HG03342 (cell line): Measurements from ENCODE around the gene ERICH3.
"Not testable (repeated sequence)": the region's sequence is repeated elsewhere in the genome, so short reads cannot be mapped to it uniquely, and the experiment has no call there.

ENCODE experiments used
- ATAC-seq: cut with Tn5 transposase; IDR thresholded peaks from one replicate; pipeline ENCODE4 v1.9.1; 2021; ENCODE audit warnings: mild to moderate bottlenecking, moderate library complexity; ENCODE audit not compliant: unreplicated experiment

The ERICH3 gene

DNA sequence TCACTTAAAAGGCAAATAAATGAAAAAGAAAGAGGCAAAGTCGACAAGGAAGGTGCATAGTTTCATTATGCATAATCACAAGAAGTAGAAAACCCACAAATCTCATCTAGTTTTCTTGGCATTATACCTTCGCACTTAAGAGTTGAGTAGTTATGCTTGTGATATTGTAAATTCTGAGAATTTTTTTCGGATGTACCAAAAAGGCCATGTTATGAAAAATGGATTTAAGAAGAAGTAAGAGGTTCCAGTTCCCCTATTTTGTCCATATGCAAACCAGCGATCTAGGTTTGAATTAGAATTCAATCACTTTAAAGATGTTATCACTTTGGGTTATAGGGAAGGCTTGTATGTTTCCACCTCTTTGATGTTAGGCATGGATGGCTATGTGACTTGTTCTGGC is 7.9 kb upstream of the ERICH3 start:
- ATAC-seq = peak; percentile 79

DNA sequence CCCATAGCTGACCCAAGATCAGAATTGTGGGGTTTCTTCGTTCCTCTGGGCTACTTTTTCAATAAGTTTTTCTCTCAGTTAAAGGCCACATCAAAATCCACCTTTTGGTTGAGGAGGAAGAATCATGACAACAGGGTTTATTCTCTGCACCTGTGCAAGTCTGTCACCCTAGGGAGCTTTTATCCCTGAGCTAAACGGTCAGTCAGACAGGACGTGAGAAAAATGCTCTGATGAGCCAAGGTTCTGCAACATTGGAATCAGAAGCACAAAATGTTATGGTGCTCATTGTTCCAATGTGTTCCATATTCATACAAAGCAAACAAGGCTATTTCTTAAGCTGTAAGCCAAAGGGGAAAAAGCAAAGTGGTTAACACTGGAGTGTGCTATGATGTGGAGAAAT is 7.4 kb upstream of the ERICH3 start:
- peak; percentile 41 for ATAC-seq

DNA sequence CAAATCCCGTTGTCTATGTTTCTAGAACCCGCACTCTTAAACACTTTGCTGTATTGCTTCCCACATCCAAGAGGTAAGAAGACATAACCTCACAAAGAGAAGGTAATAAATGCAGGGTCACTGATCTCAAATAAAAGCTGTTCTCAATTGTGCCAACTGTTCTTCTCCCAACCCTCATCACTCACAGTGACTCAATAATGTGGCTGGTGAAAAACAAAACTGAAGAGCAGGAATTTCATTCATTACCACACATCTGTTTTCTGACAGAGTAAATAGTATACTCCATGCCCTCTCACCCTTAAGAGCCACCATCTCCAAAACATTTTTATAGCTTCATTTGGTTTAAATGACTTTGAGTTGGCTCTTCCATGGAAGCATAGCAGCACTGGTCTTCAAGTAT is 6.2 kb upstream of the ERICH3 start:
- no peak for ATAC-seq

DNA sequence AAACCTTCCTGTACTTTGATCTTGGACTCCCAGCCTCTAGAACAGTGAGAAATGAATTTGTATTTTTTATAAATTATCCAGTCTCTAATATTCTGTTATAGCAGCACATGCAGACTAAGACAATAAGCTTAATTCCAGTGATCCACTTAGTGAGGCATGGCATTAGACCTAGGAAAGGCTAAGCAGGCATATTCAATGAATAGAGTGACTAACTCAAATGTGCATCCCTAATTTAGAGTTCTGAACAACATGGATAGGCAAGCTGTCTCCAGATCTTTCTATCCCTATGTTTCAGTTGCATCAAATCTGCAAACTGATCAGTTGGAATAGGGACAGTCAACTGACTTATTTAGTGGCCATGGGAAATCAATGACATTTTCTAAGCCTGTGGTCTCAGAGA is 4.3 kb upstream of the ERICH3 start:
- no peak for ATAC-seq

DNA sequence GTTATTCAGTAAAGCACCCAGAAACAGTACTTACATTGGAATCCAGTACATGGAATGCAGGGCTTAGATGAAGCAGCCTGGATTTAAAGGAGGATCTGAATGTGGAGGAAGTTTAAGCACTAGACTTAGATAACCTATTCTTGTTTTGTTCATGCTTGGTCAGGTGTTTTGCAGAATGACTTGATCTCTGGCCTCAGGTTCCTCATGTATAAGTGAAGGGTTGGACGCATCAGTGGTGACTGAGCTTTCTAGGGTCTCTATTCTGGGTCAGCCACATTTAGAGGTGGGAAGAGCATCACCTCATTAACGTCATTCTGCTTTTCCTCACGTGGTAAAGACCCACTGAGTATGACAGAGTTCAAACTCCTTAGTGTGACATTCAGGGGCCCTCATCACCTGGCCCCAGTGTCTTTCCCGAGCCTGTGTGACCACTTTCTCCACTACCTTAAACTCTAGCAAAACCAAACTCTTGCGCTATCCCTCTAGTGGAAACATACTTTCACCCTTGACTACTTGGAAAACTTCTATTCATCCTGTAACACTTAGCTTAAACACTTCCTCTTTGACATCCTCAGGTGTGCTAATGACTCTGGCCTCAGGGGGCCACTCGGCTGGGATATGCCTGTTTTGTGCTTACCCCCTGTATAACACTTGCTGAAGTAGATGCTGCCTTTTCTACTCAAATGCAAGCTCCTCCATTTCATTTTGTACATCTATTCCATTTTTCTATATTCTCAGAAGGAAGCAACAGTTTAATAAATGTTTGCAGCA is 871 bp upstream of the ERICH3 start:
- peak; percentile 57 for ATAC-seq

DNA sequence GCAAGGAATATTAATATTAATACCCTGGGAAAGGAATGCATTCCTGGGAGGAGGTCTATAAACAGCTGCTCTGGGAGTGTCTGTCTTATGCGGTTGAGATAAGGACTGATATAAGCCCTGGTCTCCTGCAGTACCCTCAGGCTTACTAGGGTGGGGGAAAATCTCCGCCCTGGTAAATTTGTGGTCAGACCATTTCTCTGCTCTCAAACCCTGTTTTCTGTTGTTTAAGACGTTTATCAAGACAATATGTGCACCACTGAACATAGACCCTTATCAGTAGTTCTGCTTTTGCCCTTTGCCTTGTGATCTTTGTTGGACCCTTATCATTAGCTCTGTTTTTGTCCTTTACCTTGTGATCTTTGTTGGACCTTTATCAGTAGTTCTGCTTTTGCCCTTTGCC is 2.7 kb downstream of the ERICH3 start:
- ATAC-seq = not testable (repeated sequence)

DNA sequence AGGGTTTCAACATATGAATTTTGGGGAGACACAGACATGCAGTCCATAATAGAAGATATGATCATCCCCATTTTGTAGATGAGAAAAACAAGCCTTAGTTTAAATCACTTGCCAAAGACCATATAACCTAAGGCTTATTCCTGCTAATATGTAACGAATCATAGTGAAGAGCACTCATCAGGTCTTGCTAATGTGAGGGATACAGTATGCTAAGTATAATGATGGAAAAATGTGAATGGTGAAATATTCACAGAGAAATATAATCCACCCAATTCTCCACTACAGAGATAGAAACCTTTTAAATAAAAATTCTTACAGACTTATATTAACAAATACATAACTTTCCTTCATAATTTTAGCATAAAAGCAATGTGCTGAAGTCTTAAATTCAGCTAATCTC is 18.9 kb downstream of the ERICH3 start:
- ATAC-seq = no peak

DNA sequence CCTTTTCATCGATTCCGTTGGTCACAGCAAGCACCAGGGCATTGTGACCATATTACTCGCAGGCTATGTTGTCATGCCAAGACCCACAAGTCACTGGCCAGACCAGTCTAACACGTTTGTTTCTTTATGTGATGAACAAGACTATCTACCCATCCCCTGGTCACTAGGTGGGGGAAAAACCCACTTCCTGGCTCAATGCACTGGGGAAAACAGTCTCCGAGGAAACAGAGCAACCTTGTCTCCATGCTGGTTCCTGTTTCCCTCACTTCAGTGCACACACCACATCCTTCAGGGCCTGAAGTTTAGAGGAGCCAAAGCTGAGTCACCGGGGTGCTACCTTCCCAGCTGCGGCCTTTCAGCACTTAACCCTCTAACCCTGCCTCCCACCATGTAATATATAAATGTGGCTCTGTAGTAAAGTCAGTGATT is 20.9 kb downstream of the ERICH3 start:
- ATAC-seq = peak; percentile 99

DNA sequence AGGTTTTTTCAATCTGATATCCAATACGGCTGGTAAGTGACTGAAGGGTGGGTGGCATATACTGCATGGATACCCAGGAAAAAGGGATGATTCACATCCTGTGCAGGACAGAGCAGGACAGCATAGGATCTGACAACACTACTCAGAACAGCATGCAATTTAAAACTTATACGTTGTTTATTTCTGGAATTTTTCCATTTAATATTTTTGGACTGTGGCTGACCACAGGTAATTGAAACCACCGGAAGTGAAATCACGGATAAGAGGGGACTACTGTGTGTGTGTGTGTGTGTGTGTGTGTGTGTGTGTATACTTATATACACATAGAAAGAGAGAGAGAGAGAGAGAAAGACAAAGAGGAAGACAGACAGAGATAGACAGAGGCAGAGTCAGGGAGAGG is 23.0 kb downstream of the ERICH3 start:
- no peak for ATAC-seq

DNA sequence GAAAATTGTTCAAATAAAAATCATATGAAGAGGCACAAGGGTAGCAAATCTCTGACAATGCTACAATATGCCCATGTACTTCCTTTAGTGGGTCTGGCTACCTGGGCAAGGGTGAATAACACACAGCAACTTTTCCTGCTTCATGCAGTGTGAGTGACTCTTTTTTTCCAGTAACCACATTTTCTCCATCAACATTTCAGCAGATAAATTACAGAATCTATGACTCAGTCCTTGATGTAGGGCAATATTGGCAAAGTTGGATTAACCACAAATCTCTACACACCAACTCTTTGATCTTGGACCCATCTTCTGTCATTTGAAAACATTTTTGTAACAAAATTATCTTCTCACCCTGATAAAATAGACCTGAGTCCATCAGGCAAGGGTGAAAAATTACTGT is 31.7 kb downstream of the ERICH3 start:
- ATAC-seq = no peak

DNA sequence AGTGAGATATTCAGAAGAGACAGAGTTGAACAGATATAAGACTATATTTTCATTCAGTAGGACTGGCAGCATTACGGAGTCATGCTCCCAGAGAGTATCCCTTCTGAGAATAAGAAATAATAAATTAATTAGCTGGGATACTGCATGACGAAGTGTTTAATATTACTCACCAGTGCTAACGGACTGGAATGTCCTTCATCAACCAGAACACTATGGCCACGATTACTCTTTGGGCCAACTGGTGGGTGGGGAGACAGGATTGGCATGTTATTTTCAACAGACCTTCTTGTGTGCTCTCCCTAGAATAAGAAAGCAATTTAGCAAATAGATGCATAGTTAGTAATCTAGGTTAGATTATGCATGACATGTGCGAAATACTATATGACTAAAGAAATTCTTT is 32.4 kb downstream of the ERICH3 start:
- no peak for ATAC-seq

DNA sequence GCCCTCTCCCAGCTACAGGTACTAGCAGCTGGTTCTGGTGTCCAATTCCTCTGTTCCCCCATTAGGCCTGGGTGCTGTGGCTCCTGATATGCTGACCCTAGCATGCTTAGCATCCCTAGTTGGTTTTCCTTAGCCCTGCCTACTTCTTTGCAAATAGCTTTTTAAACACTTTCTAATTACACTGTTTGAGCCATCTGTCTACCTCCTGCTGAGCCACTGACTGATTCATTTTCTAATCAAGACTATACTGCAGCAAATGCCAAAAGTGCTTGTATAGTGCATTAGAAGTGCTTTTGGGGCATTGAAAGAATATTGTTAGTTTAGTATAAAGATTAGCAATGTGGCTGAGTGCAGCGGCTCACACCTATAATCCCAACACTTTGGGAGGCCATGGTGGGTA is 36.3 kb downstream of the ERICH3 start:
- ATAC-seq = no peak

DNA sequence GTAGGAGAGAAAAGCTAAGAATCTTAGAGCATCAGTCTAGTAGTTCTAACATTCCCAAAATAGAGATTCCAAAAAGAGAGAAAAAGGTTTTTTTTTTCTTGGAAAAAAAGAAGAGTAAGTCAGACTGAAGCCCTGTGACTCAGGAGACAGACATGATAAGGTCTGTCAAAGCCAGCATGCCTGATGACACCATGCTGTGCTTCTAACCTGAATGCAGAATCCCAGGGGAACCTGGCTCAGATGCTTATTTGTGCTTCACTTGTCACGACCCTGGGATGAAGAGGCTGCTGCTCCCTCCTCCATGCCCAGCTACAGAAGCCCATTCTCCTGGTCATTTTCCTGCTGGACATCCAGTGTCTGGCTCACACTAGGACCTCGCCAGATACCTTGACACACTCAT is 44.3 kb downstream of the ERICH3 start:
- no peak for ATAC-seq

DNA sequence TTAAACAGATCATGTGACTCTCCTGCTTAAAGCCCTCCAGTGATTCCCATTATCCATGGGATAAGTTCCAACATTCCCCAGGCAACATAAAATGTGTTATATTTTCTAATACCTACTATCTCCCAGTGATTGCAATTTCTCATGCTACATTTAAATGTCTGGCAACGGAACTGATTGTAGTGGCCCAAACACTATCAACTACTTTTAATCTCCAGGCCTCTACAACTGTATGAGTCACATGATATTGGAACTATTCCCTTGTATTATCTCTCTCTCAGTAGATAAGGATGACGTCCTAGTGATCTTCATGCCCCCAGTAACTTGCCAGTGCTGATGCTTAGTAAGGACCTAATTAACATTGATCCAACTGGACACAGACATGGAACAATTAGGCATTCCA is 49.9 kb downstream of the ERICH3 start:
- ATAC-seq = no peak

DNA sequence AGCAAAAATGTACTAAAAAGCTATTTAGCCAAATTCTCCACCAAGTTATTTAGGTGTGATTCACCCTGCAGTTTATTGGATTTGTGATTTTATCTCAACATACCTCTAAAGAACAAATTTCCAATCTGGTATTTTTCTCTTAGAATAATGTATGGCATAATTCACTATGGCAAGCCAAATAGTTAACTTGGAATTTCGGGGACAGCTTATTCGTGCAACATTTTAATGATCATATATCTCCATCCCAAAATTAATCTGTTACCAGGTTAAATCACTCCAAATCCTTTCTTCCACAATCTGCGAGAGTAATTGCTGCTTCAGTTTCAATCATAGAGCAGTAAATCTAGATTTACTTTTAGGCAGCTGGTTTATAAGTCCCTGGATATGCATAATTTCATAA is 53.4 kb downstream of the ERICH3 start:
- ATAC-seq = no peak

DNA sequence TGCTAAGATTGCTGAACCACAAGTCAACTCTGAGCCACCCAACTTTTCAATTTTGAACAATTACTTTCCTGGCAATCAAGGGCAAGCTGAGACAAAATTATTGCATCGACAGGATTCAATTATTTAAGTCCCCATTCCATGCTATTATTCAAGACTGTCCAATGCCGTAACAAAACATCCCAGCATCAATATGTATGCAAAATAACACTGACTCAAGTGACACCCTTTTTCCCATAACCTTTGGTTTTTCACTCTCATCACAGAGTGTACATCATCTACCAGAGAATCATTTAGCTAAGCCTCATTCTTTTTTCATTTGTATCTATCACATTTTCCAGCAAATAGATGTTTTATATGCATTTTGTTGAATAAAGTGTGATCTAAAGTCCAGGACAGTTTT is 54.6 kb downstream of the ERICH3 start:
- no peak for ATAC-seq

DNA sequence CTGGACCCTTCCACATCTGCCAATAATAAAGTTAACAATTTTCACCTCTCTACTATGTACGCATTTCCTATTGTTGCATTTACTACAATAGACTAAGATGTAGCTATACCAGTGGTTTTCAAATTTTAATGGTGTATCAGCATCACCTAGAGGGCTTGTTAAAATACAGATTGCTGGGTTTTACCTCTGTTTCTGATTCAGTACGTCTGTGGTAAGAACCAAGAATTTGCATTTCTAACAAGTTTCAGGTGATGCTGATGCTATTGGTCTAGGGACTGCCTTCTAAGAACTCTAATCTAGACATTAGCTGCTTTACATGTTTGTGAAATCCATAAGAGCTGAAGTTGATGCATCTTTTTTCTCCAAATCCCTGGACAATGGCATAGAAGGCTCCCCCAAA is 59.7 kb downstream of the ERICH3 start:
- ATAC-seq = no peak

DNA sequence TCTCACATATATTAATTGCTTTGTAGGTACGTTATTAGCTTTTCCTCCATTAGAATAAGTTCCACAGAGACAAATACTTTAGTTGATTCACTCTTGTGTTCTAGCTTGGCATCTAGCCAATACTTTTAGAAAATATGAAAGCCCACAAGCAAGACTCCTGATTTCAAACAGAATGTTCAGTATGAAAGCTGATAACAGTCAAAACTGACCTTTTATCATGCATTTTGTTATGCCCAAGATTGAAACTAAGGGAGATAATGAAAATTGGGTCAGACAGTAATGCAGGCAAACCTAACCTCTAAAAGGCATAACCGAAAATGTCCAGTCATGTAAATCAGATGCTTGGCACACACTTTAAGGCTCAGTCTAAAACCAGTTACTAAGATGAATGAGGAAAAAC is 61.7 kb downstream of the ERICH3 start:
- no peak for ATAC-seq

DNA sequence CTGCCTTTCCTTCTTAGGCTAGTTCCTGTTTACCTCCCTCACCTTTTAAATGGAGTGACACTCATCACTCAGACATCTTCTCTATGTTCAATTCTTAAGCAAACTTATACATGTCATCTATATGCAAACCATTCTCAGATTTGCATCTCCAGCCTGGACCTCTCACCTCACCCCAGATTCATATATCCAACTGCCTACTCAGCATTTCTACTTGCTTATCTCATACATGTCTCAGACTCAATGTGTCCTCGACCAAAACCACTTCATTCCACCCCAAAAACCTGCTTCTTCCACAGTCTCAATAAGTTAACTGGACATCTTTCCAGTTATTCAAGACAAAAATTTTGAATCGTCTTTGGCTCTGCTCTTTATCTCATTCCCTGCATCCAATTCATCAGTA is 62.6 kb downstream of the ERICH3 start:
- no peak for ATAC-seq

DNA sequence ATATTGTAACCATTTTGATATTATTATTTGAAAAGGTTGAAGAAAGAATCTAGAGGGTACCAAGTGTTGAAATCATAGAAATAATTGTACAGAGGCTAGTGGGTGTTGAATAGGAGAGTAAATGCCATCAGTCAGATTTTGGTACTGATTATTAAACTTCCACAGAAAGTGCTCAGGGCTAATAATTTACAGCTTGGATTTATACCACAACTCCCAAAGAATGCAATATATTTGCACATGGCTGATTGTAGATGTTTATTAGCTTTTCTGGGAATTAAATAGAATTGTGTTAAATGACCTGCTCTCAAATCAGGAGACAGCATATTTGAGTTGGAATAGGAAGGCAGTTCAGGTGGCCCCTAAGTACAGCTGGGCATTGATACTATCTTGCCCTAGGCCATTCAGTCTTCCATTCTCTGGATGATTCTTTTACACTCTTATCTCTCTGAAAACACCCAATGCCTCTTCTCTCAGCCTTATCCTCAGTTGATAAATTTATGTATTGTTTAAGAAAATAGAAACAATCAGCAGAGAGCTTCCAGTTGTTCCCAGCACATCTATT is 63.7 kb downstream of the ERICH3 start:
- ATAC-seq = no peak

DNA sequence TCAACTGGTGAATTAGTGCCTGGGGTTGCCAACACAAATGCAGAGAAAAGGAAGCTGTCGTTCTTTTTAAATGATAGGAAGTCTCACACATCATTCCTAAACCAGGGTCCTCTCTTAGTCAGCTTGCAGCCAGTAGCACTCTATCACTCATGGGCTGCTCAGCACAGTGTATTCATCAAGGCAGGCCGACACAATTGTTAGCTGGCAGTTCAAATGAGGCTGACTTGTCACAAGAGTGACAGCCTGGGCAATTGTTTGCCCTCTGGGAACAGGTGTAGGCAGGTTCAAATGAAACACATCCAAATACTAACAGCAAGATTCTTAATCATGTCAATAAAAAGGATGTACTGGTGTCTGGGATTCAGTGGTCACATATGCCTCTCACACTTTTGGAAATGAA is 76.9 kb downstream of the ERICH3 start:
- no peak for ATAC-seq

DNA sequence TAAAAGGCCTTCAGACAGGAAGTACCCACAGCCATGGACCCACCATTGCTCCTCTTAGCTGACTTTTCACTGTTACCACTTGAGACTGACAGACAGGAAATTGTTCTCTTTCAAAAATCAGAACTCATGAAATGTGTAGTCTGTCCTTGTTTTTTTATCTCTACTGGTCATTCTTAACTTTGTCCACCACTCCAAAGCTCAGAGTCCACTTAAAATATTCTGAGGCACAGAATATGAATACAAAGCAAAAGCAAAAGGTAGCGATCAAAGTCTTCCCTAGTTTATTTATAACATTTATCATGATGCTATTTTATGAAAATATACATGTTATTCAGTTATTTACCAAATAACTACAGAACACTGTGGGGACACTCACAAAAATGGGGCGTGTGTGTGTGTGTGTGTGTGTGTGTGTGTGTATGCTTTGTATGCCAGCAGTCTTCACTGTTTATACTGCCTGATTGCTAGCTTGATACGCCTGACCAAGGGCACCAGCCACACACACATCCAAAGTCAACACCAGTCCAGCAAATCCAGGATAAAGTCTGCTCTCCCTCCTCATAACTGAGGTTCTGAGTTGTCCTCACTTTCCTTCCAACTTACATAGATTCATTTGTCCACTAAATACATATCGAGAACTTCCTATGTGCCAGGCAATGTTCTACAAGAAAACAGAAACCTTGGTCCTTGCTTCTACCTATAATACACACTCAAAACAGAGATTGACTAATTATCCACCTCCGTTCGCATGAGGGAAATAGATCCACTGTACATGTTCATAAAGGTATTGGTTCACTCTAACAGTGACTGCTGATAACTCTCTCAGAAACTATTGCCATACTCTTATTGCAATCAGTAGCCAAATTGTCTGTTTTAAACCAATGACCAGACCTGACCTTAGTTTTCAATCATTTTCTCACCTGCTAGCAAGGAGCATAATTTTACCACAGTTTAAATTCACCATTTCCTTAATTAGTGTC is 79.4 kb downstream of the ERICH3 start:
- ATAC-seq = no peak
